VCaP (cell line): ENCODE measurements around the gene LASP1.

Source experiments
- H3K27ac ChIP-seq: fragments of 450-650 bp; 2 replicates; pipeline ENCODE4 v1.5.1; 2017
- CTCF ChIP-seq: fragments of 450-650 bp; conservative IDR thresholded peaks from 2 replicates; pipeline ENCODE4 v1.5.1; 2017; ENCODE audit warnings: mild to moderate bottlenecking, moderate library complexity

Gene LASP1

GRCh38 chr17:38872027-38872511 lies 2.2 kb downstream of the LASP1 start:
- TF ChIP-seq CTCF = no peak
- no peak overlapping the region for H3K27ac ChIP-seq

DNA sequence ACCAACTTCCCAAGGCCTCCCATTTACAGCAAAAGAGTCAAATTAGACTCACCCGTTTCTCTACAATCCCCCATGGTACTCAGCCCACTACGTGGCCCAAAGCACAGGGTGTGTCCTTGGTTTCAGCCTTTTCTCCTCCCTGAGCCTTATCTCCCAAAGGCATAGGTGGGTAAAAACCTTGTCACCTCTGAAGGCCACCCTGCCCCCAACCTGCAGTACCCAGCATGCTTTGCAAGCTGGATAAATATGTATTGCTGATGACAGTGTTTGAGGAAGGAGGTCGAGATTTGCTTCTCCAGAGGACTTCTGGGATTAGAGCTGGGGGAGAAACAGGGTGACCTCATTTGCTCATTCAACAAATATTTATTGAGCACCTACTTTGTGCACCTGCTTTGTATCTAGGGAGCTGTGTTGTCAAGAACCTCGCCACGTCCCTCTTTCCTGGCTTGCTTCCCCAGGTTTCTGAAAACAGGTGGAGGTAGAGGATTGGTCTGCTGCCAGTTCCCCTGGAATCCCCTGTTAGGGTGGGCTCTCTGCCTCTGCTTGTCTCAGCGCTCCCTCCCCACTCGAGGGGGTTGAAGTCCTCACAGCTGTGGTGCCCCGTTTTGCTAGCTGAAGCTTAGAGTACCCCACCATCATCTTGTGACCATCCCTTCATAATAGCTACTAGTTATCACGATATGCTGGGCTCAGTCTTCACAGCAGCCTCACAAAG lies 3.0 kb downstream of the LASP1 start:
- TF ChIP-seq CTCF = no peak
- no peak overlapping the region for H3K27ac ChIP-seq

- no peak overlapping the region for H3K27ac ChIP-seq
- no peak for TF ChIP-seq CTCF
Measured at GRCh38 chr17:38873640-38874380, 4.0 kb downstream of the LASP1 start.

DNA sequence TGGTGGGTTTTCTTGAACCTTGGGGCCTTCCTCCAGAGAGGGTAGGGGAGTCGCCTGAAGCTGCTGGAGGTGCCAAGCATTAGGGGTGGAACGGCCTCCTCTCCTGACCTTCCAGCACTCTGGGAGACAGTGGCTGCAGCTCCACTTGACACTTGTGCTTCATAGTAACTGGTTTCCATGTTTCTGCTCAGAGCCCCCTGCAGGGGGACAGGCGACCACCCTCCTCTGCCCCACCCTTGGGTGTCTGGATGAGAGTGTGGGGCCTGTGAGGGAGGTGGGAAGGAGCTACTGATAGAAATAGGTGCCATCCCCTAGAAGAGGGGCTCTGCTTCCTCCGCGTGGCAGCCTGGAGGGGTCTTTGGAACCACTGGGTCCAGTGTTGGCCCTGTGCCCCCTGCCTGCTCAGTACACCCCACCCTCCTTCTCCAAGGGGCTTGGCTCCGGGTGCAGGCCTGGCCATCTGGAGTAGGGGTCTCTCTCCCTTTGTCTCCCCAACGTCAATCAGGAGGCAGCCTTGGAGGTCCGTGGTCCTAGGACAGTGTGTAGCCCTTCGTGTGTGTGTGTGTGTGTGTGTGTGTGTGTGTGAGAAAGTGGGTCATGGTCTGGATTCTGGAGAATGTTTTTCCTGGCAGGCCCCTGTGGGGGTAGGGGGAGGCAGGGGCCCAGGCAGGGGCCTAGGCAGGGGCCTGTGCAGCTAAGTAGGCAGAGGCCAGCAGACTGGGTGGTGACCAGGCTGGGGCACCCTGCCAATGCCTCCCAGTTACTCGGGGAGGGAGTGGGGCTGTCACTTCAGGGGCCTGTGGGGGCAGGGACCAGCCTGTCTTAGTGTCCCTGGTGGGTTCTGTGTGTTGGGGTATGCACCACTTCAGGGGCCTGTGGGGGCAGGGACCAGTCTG lies 4.9 kb downstream of the LASP1 start:
- no peak for TF ChIP-seq CTCF
- no peak overlapping the region for H3K27ac ChIP-seq

GRCh38 chr17:38875477-38876075 lies 5.7 kb downstream of the LASP1 start:
- no peak overlapping the region for H3K27ac ChIP-seq
- TF ChIP-seq CTCF = no peak

DNA sequence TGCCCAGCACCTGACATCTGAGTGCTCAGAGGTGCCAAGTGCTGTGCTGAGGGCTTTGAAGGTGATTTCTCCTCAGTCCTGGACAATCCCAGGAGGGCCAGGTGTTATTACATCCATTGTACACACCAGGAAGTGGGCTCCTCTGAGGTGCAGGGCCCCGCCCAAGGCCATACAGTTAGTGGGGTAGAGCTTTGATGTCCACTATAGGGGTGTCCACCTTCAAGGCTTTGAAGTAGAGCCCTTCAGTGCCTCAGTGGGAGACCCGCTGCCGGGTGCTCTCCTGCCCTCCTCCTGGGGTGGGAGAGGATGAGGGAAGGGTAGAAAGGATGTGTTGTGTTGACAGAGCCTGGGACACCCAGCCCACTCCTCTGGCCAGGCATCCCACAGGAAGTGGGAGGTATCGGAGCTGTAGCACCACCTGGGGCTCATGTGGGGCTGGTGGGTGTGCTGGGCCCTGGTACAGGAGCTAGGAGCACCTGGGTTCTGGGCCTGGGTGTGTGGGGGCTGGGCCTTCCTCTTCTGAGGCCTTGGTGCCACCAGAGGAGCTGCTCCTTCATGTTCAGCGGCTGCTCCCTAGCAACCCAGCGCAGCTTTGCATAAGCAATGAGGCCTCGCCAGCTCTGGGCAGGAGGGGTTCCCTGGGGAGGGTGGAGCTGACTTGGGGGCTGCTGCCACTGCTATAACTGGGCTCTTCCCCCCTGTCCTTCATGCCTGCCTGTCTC lies 7.4 kb downstream of the LASP1 start:
- TF ChIP-seq CTCF = no peak
- H3K27ac ChIP-seq = no peak overlapping the region
